IPS-18a (cell line): Measurements from ENCODE around the gene ANKRD66.

Source experiments
- H3K27ac ChIP-seq: one replicate; pipeline ENCODE4 v1.5.1; 2013; ENCODE audit warnings: low read length
- H3K27me3 ChIP-seq: one replicate; pipeline ENCODE4 v1.6.1; 2013; ENCODE audit warnings: mild to moderate bottlenecking, low read length; ENCODE audit not compliant: control insufficient read depth, insufficient read depth
- H3K36me3 ChIP-seq: one replicate; pipeline ENCODE4 v1.6.1; 2013; ENCODE audit warnings: low read depth, low read length; ENCODE audit not compliant: control insufficient read depth
- H3K4me1 ChIP-seq: one replicate; pipeline ENCODE4 v1.6.1; 2013; ENCODE audit warnings: low read depth, low read length; ENCODE audit not compliant: control insufficient read depth
- H3K4me3 ChIP-seq: one replicate; pipeline ENCODE4 v1.5.1; 2013; ENCODE audit warnings: low read length
- H3K9ac ChIP-seq: one replicate; pipeline ENCODE4 v1.6.1; 2013; ENCODE audit warnings: mild to moderate bottlenecking, low read length, moderate library complexity
- H3K9me3 ChIP-seq: one replicate; pipeline ENCODE4 v1.6.1; 2013; ENCODE audit warnings: low read depth, low read length; ENCODE audit not compliant: control insufficient read depth

The ANKRD66 gene

DNA sequence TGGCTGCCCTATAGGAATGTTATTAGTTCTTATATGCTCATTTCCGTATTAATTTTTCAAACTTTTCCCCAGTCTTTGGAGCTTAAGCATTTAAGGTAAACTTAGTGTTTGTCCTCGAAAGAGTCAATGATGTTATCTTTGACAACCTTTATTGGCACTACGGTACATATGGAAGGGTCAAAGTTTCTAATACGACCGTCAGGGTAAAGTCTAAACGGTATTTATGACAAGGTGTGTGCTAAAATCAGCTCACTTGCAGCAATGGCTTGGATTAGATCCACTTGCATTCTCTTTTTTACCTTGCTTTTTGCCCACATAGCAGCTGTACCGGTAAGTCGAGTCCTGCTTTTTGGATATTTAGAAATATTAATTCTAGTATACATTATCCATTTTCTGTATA lies 46.4 kb downstream of the ANKRD66 start, which contains the start of gene MEP1A:
TSS of gene MEP1A (plus strand) at position 252 of the 400 bp plus-strand sequence. CDS start at position 262, 10 bp downstream.
- no peak within 1 kb of the TSS for H3K9ac ChIP-seq
- H3K27ac ChIP-seq = no peak within 1 kb of the TSS
- no peaks in the 10 kb centered on the region for H3K4me1 ChIP-seq
- no peak within 1 kb of the TSS for H3K4me3 ChIP-seq
- no peaks in the 10 kb centered on the region for H3K36me3 ChIP-seq
- H3K27me3 ChIP-seq = no peaks in the 10 kb centered on the region
- no peaks in the 10 kb centered on the region for H3K9me3 ChIP-seq

DNA sequence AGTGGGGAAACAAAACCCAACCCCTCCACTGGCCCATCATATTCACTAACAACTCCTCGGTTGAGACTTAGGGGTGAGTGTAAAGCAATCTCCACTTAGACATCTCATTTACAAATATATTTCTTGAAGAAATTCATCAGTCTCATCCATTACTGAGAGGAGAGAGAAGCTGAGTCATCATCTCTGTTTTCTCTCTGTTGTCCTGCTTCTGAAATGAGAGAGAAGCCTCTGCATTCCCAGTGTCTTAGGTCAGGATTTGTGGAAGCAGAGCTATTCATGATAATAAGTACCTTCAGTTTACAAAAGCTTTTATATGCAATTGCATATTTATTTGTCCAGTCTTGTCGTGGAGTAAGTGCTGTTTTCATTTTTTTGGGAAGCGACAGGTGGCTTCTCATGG lies 47.3 kb downstream of the ANKRD66 start:
- Histone ChIP-seq H3K4me1 (no peaks in the 10 kb centered on the region), H3K4me3 (no peak overlapping the region), H3K9ac (no peak overlapping the region), H3K27ac (no peak overlapping the region), H3K27me3 (no peaks in the 10 kb centered on the region), H3K9me3 (no peaks in the 10 kb centered on the region), H3K36me3 (no peaks in the 10 kb centered on the region)

DNA sequence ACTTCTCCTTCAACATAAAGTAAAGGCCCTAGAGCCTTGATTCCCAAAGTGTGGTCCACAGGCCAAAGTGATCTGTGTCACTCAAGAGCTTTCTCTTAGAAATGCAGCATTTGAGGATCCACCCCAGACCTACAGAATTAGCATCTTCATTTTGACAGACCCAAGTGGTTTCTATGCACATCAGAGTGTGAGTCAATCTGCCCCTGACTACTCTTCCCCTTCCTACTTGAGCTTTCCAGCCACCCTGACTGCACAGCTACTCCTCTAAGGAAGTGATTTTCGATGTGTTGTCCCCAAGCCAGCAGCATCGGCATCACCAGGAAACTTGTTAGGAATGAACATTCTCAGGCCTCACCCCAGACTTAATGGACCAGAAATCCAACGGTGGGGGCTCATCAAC lies 49.1 kb downstream of the ANKRD66 start:
- H3K4me3 ChIP-seq = no peak overlapping the region
- no peaks in the 10 kb centered on the region for H3K36me3 ChIP-seq
- H3K27ac ChIP-seq = no peak overlapping the region

DNA sequence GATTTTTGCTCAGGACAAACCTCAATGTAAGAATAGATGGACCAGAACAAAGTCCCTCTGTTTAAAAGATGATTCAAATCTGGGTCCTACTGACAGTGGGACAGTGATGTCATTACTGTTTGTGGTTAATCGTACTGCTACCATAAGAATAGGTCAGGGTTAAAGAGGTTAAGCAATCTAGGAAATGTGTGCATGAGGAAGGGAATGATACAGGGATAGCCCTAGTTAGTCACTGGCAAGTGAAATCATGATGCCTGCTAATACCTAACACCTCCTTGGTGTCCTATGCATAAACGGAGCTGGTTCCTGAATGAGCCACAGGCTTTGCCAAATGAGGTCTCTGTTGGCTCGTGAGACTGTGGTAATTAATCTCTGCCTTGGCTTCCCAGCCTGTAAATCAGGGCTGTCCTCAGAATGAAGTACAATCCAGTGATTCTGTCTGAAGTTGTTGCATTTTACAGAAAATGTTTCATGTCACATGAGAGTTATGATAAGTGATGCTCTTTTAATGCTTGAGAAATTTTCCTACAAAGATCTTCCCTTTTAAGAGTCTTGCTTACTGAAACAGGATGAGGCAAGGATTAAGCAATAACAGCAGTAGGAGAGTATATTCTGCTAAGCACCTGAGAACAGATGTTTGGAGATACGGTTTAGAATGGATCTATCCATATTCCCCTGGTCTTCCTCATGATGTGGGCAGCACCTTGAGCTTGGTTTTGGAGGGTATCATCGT lies 50.3 kb downstream of the ANKRD66 start:
- no peak overlapping the region for H3K27ac ChIP-seq
- H3K9me3 ChIP-seq = no peaks in the 10 kb centered on the region
- H3K36me3 ChIP-seq = no peaks in the 10 kb centered on the region
- H3K4me1 ChIP-seq = no peaks in the 10 kb centered on the region
- no peaks in the 10 kb centered on the region for H3K27me3 ChIP-seq
- no peak overlapping the region for H3K4me3 ChIP-seq
- no peak overlapping the region for H3K9ac ChIP-seq

More for the DNA sequence above, 49.1 kb downstream of the ANKRD66 start:
- no peaks in the 10 kb centered on the region for H3K9me3 ChIP-seq
- no peak overlapping the region for H3K9ac ChIP-seq
- H3K4me1 ChIP-seq = no peaks in the 10 kb centered on the region
- H3K27me3 ChIP-seq = no peaks in the 10 kb centered on the region

DNA sequence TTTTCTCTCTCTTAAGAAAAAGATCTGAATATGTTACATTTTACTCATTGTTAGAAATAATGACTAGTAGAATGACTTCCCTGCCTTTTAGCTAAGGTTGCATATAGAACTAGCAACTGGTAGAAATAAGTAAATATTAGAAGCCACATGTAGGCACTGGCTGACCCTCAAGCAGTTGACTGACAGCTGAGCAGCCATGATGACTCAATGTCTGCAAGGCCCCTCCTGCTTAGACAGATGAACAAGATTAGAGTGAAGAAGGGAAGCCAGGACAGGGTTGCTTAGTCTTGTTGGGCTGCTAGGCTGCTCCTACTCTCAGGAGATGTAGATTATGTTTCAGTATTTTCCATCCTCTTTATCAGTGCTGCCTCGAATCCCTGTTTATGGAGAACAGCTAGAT lies 52.9 kb downstream of the ANKRD66 start:
- no peaks in the 10 kb centered on the region for H3K4me1 ChIP-seq
- H3K4me3 ChIP-seq = no peak overlapping the region
- H3K9me3 ChIP-seq = no peaks in the 10 kb centered on the region
- no peak overlapping the region for H3K27ac ChIP-seq
- no peaks in the 10 kb centered on the region for H3K36me3 ChIP-seq
- H3K9ac ChIP-seq = no peak overlapping the region
- no peaks in the 10 kb centered on the region for H3K27me3 ChIP-seq

DNA sequence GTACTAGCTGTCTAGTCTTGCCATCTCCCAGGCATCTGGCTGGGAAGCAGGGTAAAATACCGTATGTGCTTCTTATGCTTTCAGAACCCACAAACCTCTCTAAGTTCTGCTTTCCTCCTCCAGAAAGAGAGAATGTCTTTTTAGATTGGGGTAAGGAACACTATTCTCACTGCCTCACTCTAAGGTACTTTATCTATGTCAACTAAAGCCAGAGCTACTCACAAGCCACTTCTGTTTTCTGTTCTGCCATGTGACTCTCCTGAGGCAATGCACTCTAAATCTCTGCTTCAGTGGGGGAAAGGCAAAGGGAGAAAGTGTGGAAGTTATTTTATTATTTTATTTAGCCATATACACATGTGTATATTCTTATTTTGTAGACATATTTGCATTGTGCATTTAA lies 62.1 kb downstream of the ANKRD66 start:
- no peak overlapping the region for H3K4me3 ChIP-seq
- H3K36me3 ChIP-seq = no peaks in the 10 kb centered on the region
- H3K27ac ChIP-seq = no peak overlapping the region
- no peak overlapping the region for H3K9ac ChIP-seq
- H3K9me3 ChIP-seq = no peaks in the 10 kb centered on the region
- H3K4me1 ChIP-seq = no peaks in the 10 kb centered on the region
- H3K27me3 ChIP-seq = no peaks in the 10 kb centered on the region
